K562 (cell line): Measurements from ENCODE around the gene SAT2. TPM values are rescaled to one million over a fixed set of nuclear protein-coding genes. Genes with fewer than 3 reads are reported as not detected.

Experiments
- CBFA2T3 ChIP-seq: fragments of 450-650 bp; IDR thresholded peaks from 2 replicates; pipeline ENCODE4 v1.6.1; 2017
- CBX2 ChIP-seq: fragments of 200-600 bp; sonication (generic); IDR thresholded peaks from one replicate; pipeline ENCODE4 v1.6.1; 2012; ENCODE audit warnings: mild to moderate bottlenecking, low read length, inconsistent platforms; ENCODE audit not compliant: insufficient read depth, poor library complexity, severe bottlenecking
- ESRRB ChIP-seq: fragments of 250-450 bp; sonication (Bioruptor Pico); IDR thresholded peaks from 2 replicates; pipeline ENCODE4 v1.5.0; 2020; ENCODE audit warnings: mild to moderate bottlenecking, moderate library complexity, borderline replicate concordance
- ETS2 ChIP-seq: IDR thresholded peaks from 2 replicates; pipeline ENCODE4 v1.6.1; 2016; ENCODE audit warnings: borderline replicate concordance, missing genetic modification characterization, mild to moderate bottlenecking, moderate library complexity, missing compliant biosample characterization; ENCODE audit not compliant: poor library complexity, severe bottlenecking
- HMG20A ChIP-seq: fragments of 450-650 bp; formaldehyde crosslinking; conservative IDR thresholded peaks from 2 replicates; pipeline ENCODE4 v1.4.0; 2020; ENCODE audit warnings: mild to moderate bottlenecking, mixed read lengths
- JUND ChIP-seq, 2 experiments: IDR thresholded peaks; 2 replicates in 1 of 2; 3 replicates in 1 of 2; pipeline ENCODE4 v1.6.1; 2011; ENCODE audit warnings: borderline replicate concordance in 2 of 2, low read depth in 2 of 2, low read length in 2 of 2, improper control_type of control experiment in 1 of 2, missing biosample characterization in 1 of 2, missing genetic modification characterization in 1 of 2, missing genetic modification reagents in 1 of 2
- KAT8 ChIP-seq: fragments of 450-650 bp; IDR thresholded peaks from 2 replicates; pipeline ENCODE4 v1.6.1; 2016; ENCODE audit warnings: low read depth, mild to moderate bottlenecking
- MCM3 ChIP-seq: fragments of 450-650 bp; IDR thresholded peaks from 2 replicates; pipeline ENCODE4 v1.6.1; 2016
- PHF8 ChIP-seq: fragments of 200-600 bp; sonication (generic); IDR thresholded peaks from 2 replicates; pipeline ENCODE4 v1.6.1; 2012; ENCODE audit warnings: mixed run types, mild to moderate bottlenecking, inconsistent platforms, low read length, moderate library complexity, borderline replicate concordance
- PTTG1 ChIP-seq: fragments of 450-650 bp; IDR thresholded peaks from 2 replicates; pipeline ENCODE4 v1.6.1; 2016; ENCODE audit warnings: low read depth, mild to moderate bottlenecking, missing genetic modification characterization, missing compliant biosample characterization
- RFX7 ChIP-seq: fragments of 250-450 bp; sonication (Bioruptor Pico); IDR thresholded peaks from 2 replicates; pipeline ENCODE4 v1.5.1; 2021; ENCODE audit warnings: mild to moderate bottlenecking
- SETDB1 ChIP-seq: IDR thresholded peaks from one replicate; pipeline ENCODE4 v1.6.1; 2012; ENCODE audit warnings: low read length, control low read depth, inconsistent platforms
- SMAD1 ChIP-seq: fragments of 150-350 bp; IDR thresholded peaks from 2 replicates; pipeline ENCODE4 v1.6.1; 2014; ENCODE audit warnings: low read length, low read depth; ENCODE audit not compliant: partially characterized antibody
- SREBF1 ChIP-seq: fragments of 150-350 bp; IDR thresholded peaks from 2 replicates; pipeline ENCODE4 v1.6.1; 2014; ENCODE audit warnings: antibody characterized with exemption, low read depth, low read length, borderline replicate concordance
- STAT5A ChIP-seq: IDR thresholded peaks from 2 replicates; pipeline ENCODE4 v1.6.1; 2012; ENCODE audit warnings: low read length, inconsistent platforms, borderline replicate concordance
- THRAP3 ChIP-seq: fragments of 450-650 bp; IDR thresholded peaks from 2 replicates; pipeline ENCODE4 v1.6.1; 2016; ENCODE audit warnings: mild to moderate bottlenecking, inconsistent platforms, borderline replicate concordance
- ZNF212 ChIP-seq: fragments of 450-650 bp; formaldehyde crosslinking; IDR thresholded peaks from 2 replicates; pipeline ENCODE4 v1.4.0; 2020; ENCODE audit warnings: mild to moderate bottlenecking
- ZNF224 ChIP-seq: sonication (generic); formaldehyde crosslinking; IDR thresholded peaks from 2 replicates; pipeline ENCODE4 v1.8.0; 2022; ENCODE audit warnings: mild to moderate bottlenecking, missing genetic modification reagents
- ZNF586 ChIP-seq: fragments of 450-650 bp; formaldehyde crosslinking; conservative IDR thresholded peaks from 2 replicates; pipeline ENCODE4 v1.4.0; 2020; ENCODE audit warnings: mild to moderate bottlenecking, moderate library complexity
- ZNF589 ChIP-seq: fragments of 200-800 bp; sonication (Bioruptor generic); IDR thresholded peaks from 2 replicates; pipeline ENCODE4 v1.6.1; 2016; ENCODE audit warnings: low read depth, missing genetic modification characterization, missing compliant biosample characterization
- polyA plus RNA-seq, 8 experiments: library from polyadenylated mRNA; depleted of rRNA in 4 of 8; stranded (reverse) in 5 of 8; unstranded in 3 of 8; fragments of >200 nt; fragmentation: Nextera tagmentation in 2 of 8; fragmentation: Illumina TruSeq in 1 of 8; extraction: Ambion mirVana in 2 of 8; extraction: Trizol in 1 of 8; gene quantifications; 2 replicates each; pipeline versions ENCODE4 v1.2.1 to v1.2.3, GENCODE V29; 2011 to 2014; ENCODE audit warnings: inconsistent platforms in 1 of 8, missing spikeins in 1 of 8
- total RNA-seq, 7 experiments: library from RNA; depleted of rRNA in 6 of 7; stranded (reverse); fragments of >200 nt in 6 of 7; fragmentation: Illumina TruSeq in 2 of 7; extraction: Trizol in 2 of 7; gene quantifications; 2 replicates each; pipeline versions ENCODE4 v1.2.1 to v1.2.3, GENCODE V29; 2011 to 2021; ENCODE audit warnings: low replicate concordance in 1 of 7
- TF ChIP-seq, protein P1 (sequence below): fragments of 250-450 bp; sonication (Bioruptor Pico); IDR thresholded peaks from 2 replicates; pipeline ENCODE4 v1.5.0; 2021; ENCODE audit warnings: mild to moderate bottlenecking, moderate library complexity
- TF ChIP-seq, protein P2 (sequence below): sonication (generic); formaldehyde crosslinking; IDR thresholded peaks from 2 replicates; pipeline ENCODE4 v1.9.0; 2022; ENCODE audit warnings: mild to moderate bottlenecking, missing genetic modification reagents

Gene SAT2
- total and polyA plus RNA-seq, 9 of the 15 experiments (the other 6 are each of a cell fraction or from before 2014, with no cell fraction given): 2.0 to 8.0 (median 5.3) TPM

DNA sequence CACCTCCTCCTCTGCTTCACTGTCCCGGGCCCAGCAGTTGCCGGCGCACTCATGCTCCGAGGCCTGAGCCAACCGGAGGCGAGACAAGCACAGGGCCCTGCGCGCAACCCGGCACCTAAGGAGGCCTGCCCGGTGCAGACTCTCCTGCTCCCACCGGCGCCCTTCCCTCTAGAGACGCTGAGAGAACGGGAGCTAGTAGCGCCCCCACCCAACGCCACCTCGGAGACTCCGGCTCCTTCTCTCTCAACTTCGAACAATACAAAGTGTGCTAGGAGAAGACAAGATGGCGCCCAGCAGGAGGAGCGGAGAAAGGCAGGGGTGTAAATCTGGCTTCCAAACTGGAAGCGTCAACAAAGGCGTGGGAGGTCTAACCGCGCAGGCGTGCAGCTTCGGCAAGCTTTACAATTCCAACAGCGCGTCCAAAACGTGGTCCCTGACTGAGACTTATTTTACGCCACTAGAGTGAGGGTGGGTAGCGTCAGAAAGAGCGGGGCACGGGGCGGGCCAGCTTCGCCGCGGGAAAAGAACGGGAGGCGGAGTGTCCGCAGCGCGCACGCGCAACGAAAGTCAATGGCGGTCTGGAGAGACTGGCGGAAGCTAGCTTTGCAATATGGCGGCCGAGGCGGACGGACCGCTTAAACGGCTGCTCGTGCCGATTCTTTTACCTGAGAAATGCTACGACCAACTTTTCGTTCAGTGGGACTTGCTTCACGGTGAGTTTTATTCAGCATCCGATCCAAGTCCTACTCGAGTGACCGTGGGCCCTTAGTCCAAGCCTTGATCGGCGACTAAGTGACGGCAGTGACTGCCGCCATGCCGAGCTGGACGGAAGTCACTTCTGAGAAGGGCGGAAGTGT is 44.1 kb downstream of the SAT2 start, which contains the start of gene MPDU1 (continued):
- TF ChIP-seq, protein P1, sequence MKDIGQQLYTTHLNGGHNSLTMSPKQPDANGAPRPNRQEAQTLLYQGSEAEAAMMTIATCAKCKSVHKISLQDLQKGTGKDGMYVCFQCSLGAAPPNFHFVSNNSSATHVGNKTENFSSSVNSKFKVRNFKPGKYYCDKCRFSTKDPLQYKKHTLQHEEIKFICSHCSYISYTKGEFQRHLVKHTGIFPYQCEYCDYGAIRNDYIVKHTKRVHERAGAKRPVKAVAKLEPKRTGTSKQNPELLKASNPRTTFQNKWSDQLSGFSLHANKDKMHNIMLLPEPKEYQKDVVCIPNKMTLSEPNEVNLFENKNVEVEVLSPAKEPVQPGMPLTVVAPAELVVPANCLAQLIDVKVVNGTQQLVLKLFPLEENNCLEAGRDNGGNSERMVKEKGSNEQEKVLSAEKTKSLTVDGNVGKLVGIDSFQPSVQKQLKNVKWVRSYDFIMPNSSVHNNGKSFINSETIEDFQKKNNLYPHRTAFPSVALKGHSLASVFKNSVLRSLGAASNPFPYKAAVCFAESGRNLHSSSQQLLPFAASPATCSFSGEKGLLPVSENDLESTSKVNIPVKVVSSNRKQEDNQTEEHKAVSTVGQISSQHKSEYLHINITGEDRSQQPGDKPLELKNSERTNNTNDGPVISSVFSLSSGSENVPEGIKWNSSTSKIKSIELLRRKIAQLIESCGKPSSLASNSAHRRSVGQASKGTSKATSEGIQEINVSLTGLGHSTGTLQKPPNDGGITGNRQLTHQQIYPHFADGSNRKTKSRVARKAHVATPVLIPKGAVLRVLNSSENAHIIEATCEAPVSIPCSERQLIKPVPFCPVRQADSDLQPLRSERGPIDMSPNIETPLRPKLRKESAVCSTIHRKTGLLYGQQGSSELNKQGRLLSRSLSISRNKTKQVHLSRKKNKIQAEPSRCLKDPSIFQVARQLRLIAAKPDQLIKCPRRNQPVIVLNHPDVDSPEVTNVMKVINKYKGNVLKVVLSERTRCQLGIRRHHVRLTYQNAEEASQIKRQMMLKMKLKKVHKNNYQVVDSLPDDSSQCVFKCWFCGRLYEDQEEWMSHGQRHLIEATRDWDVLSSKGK (CRISPR knock-in tag): no peak
- TF ChIP-seq, protein P2, sequence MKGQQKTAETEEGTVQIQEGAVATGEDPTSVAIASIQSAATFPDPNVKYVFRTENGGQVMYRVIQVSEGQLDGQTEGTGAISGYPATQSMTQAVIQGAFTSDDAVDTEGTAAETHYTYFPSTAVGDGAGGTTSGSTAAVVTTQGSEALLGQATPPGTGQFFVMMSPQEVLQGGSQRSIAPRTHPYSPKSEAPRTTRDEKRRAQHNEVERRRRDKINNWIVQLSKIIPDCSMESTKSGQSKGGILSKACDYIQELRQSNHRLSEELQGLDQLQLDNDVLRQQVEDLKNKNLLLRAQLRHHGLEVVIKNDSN (CRISPR knock-in tag): no peak; the same call in none of the 2 replicates
- TF ChIP-seq ETS2 (tag): no peak
- no peak for TF ChIP-seq ZNF224 (CRISPR knock-in tag)
- TF ChIP-seq THRAP3: no peak
- no peak for TF ChIP-seq SETDB1
- TF ChIP-seq STAT5A: no peak
- TF ChIP-seq ZNF586 (CRISPR knock-in tag): no peak
- TF ChIP-seq HMG20A: no peak
- peak; percentile 46 for TF ChIP-seq JUND (IDR thresholded peaks at IDR 0.05; ENCODE audit: borderline replicate concordance, low read depth, low read length)
- no peak; the same call in 1 of the 3 replicates for TF ChIP-seq JUND (tag; IDR thresholded peaks at IDR 0.05; ENCODE audit: borderline replicate concordance, low read depth, low read length)
- TF ChIP-seq ESRRB (CRISPR knock-in tag): 0 out of 2 replicates have a peak, but pooled peaks have one; percentile 26
- no peak for TF ChIP-seq KAT8
- TF ChIP-seq ZNF589 (CRISPR knock-in tag): peak; percentile 83; the same call in 1 of the 2 replicates
- no peak for TF ChIP-seq CBFA2T3
- no peak for TF ChIP-seq CBX2
- no peak for TF ChIP-seq SMAD1
- no peak for TF ChIP-seq ZNF212
- TF ChIP-seq PHF8: peak; percentile 74
- TF ChIP-seq MCM3: no peak
- TF ChIP-seq PTTG1 (tag): no peak
- no peak for TF ChIP-seq SREBF1
- no peak for TF ChIP-seq RFX7 (CRISPR knock-in tag)
